Spleen (tissue), 11 donors: ENCODE measurements around the gene EXOC4. TPM values are rescaled to one million over a fixed set of nuclear protein-coding genes. Genes with fewer than 3 reads are reported as not detected.

Experiments used
- DNase-seq: peaks from one replicate; pipeline ENCODE4 v3.0.0-alpha.2; 2020
- H3K27ac ChIP-seq, 8 donors: fragments of 200-600 bp; sonication (generic) in 7 of 8; 1 replicate in 4 of 8; 2 replicates in 4 of 8; pipeline versions ENCODE4 v1.5.0 to v1.8.0; 2016 to 2021; ENCODE audit warnings: inconsistent platforms in 4 of 8, mild to moderate bottlenecking in 4 of 8, moderate library complexity in 1 of 8
- H3K27me3 ChIP-seq, 7 donors: fragments of 200-600 bp; sonication (generic) in 6 of 7; replicated peaks in 1 of 7; 1 replicate in 4 of 7; 2 replicates in 3 of 7; pipeline versions ENCODE4 v1.5.0 to v1.8.0; 2016 to 2021; ENCODE audit warnings: inconsistent platforms in 3 of 7, mild to moderate bottlenecking in 1 of 7
- H3K36me3 ChIP-seq, 6 donors: fragments of 200-600 bp; sonication (generic) in 5 of 6; 1 replicate in 4 of 6; 2 replicates in 2 of 6; pipeline versions ENCODE4 v1.5.0 to v1.8.0; 2016 to 2021; ENCODE audit warnings: inconsistent platforms in 2 of 6
- H3K4me1 ChIP-seq, 6 donors: fragments of 200-600 bp; sonication (generic) in 5 of 6; 1 replicate in 3 of 6; 2 replicates in 3 of 6; pipeline versions ENCODE4 v1.5.0 to v1.8.0; 2016 to 2021; ENCODE audit warnings: inconsistent platforms in 3 of 6
- H3K4me3 ChIP-seq, 8 donors: fragments of 200-600 bp; sonication (generic) in 7 of 8; 1 replicate in 4 of 8; 2 replicates in 4 of 8; pipeline versions ENCODE4 v1.5.0 to v1.8.0; 2016 to 2021; ENCODE audit warnings: inconsistent platforms in 4 of 8, mild to moderate bottlenecking in 4 of 8, moderate library complexity in 2 of 8
- H3K9me3 ChIP-seq, 8 donors: fragments of 200-600 bp; sonication (generic) in 7 of 8; 1 replicate in 4 of 8; 2 replicates in 4 of 8; pipeline versions ENCODE4 v1.5.0 to v1.8.0; 2016 to 2021; ENCODE audit warnings: inconsistent platforms in 4 of 8
- CTCF ChIP-seq, 11 experiments: fragments of 200-600 bp in 7 of 11; fragments of 450-650 bp in 4 of 11; sonication (generic) in 4 of 11; IDR thresholded peaks in 8 of 11; conservative IDR thresholded peaks in 3 of 11; 1 replicate in 7 of 11; 2 replicates in 4 of 11; pipeline versions ENCODE4 v1.4.0 to v1.8.0; 2016 to 2021; ENCODE audit warnings: antibody characterized with exemption in 11 of 11, inconsistent platforms in 4 of 11, mild to moderate bottlenecking in 1 of 11
- POLR2A ChIP-seq, 3 donors: fragments of 450-650 bp; IDR thresholded peaks; one replicate each; pipeline ENCODE4 v1.5.1; 2017; ENCODE audit warnings: antibody characterized with exemption in 3 of 3, mild to moderate bottlenecking in 1 of 3
- POLR2AphosphoS5 ChIP-seq, 3 donors: sonication (generic); formaldehyde crosslinking; IDR thresholded peaks; one replicate each; pipeline ENCODE4 v1.5.1; 2017; ENCODE audit warnings: antibody characterized with exemption in 3 of 3
- whole genome bisulfite sequencing, 5 donors: extraction: QIAGEN DNeasy Blood & Tissue Kit in 3 of 5; methylation state at CpG; one replicate each; pipeline versions ENCODE4 v1.1.5 to v1.1.7; 2013 to 2018; 5-methylcytosine and 5-hydroxymethylcytosine counted together
- intact Hi-C: fragments of 100-400 bp; cut with DNase I; formaldehyde crosslinking; loops from one replicate; pipeline ENCODE4 v1.15.0; 2023; ENCODE audit warnings: low total_unique reads
- polyA plus RNA-seq, 3 donors: library from polyadenylated mRNA; stranded (reverse); fragments of 200-250 nt; gene quantifications; one replicate each; pipeline ENCODE4 v1.2.1, GENCODE V29; 2013
- total RNA-seq, 7 donors: library from RNA; depleted of rRNA in 3 of 7; stranded (reverse); fragments of >200 nt in 3 of 7; fragmentation: NEBNext Ultra II Directional in 4 of 7; extraction: Animal tissue kit (Norgen Biotek cat#: 25700) in 4 of 7; gene quantifications; one replicate each; pipeline versions ENCODE4 v1.1.0 to v1.2.1, GENCODE V29; 2016 to 2021
- donor health status: healthy with polysubstance abuse.
- donor health status: DM: no; HTN: no; CAD: no; lungs with moderate emphysema.
- donor health status: DM: no; HTN: no; CAD: no.
- donor health status: Bipolar disorder and iron deficiency.
- donor health status: healthy.
- donor health status: DM: no; HTN: no; CAD: no.
- donor health status: DM: yes; HTN: yes; CAD: no.

Gene EXOC4
- total and polyA plus RNA-seq, 10 donors = 14.1 to 138 (median 102) TPM

GRCh38 chr7:133741703-133742102, 488.8 kb downstream of the EXOC4 start:
- intact Hi-C loops = no loop called here
- Histone ChIP-seq H3K36me3 (no peaks in the 10 kb centered on the region), H3K9me3 (no peaks in the 10 kb centered on the region), H3K27me3 (no peaks in the 10 kb centered on the region), H3K4me1 (no peaks in the 10 kb centered on the region), H3K27ac (no peak overlapping the region), H3K4me3 (no peak overlapping the region)
- no peak for DNase-seq
- 95 to 99% (median 97%) methylated on average over 3 of the region's 3 CpGs for WGBS, 5 donors
- TF ChIP-seq CTCF (IDR thresholded peaks at IDR 0.05 in 8 of 11, conservative IDR thresholded peaks at IDR 0.05 in 3 of 11) = no peak

GRCh38 chr7:133742709-133743538, 490.0 kb downstream of the EXOC4 start:
- Histone ChIP-seq H3K27ac (no peak overlapping the region), H3K9me3 (no peaks in the 10 kb centered on the region), H3K27me3 (no peaks in the 10 kb centered on the region), H3K4me3 (no peak overlapping the region), H3K36me3 (no peaks in the 10 kb centered on the region), H3K4me1 (no peaks in the 10 kb centered on the region)
- 64 to 74% (median 70%) methylated on average over 6 of the region's 6 CpGs for WGBS, 5 donors
- intact Hi-C loops = no loop called here
- TF ChIP-seq CTCF (IDR thresholded peaks at IDR 0.05 in 8 of 11, conservative IDR thresholded peaks at IDR 0.05 in 3 of 11) (peak in 6 of 11 experiments; percentile 12 to 36 (median 31)), POLR2AphosphoS5 (IDR thresholded peaks at IDR 0.05) (no peak), POLR2A (IDR thresholded peaks at IDR 0.05) (no peak)
- DNase-seq = no peak

GRCh38 chr7:133744451-133744850, 491.6 kb downstream of the EXOC4 start:
- Histone ChIP-seq H3K4me1 (no peaks in the 10 kb centered on the region), H3K36me3 (no peaks in the 10 kb centered on the region), H3K4me3 (no peak overlapping the region), H3K27me3 (no peaks in the 10 kb centered on the region), H3K27ac (no peak overlapping the region), H3K9me3 (no peaks in the 10 kb centered on the region)
- intact Hi-C loops = no loop called here
- DNase-seq = no peak
- 92 to 98% (median 96%) methylated on average over 3 of the region's 3 CpGs for WGBS, 5 donors
- TF ChIP-seq CTCF (IDR thresholded peaks at IDR 0.05 in 8 of 11, conservative IDR thresholded peaks at IDR 0.05 in 3 of 11) = no peak

- no peak overlapping the region for H3K4me3 ChIP-seq
- TF ChIP-seq POLR2A (IDR thresholded peaks at IDR 0.05) = no peak
- no peak for TF ChIP-seq CTCF (IDR thresholded peaks at IDR 0.05 in 8 of 11, conservative IDR thresholded peaks at IDR 0.05 in 3 of 11)
- TF ChIP-seq POLR2AphosphoS5 (IDR thresholded peaks at IDR 0.05) = no peak
- no peak for DNase-seq
- no peak overlapping the region for H3K27ac ChIP-seq
- H3K36me3 ChIP-seq = no peaks in the 10 kb centered on the region
- WGBS, 5 donors = 88 to 97% (median 91%) methylated on average over 3 of the region's 3 CpGs
- no peaks in the 10 kb centered on the region for H3K9me3 ChIP-seq
- no peaks in the 10 kb centered on the region for H3K4me1 ChIP-seq
- H3K27me3 ChIP-seq = no peaks in the 10 kb centered on the region
- intact Hi-C loops = no loop called here
Observed at GRCh38 chr7:133746305-133746704, 493.4 kb downstream of the EXOC4 start.
